Measurements from ENCODE around the gene PSD.

The PSD gene

DNA sequence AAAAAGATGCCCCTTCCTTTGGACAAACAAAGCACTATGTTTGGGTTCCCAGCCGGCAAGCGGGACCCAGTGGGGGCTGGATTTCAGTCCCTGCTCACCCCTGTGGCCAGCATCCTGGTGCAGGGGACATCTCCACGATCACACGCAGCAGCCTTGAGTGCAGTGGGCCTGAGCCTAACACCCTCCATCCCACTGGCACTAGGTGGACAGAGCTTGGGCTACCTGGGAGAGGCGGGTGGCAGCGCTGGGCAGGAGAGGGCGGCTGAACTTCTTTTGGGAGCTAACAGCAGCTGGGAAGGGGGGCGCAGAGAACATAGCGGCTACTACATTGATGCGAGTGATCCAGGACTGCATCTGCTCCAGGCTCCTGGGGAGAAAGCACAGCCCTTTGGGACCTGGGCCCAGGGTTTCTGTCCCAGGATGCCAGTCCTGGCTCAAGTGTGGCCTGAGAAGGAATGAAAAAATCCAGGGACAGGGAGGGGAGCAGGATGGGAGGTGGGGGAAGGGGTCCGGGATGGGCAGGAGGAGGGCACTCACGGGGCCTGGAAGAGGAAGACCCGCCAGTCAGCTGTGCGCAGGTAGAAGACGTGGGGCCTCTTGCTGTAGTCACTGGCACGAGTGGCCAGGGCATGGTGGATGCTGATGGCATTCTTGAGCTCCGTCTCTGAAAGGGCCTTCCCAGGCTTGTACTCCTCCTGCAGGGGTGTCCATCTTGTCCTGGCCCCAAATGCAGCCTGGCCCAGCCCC, 14.1 kb downstream of the PSD start:
- no peak for DNase-seq (ENCODE audit: low read depth in 2 of 2)

DNA sequence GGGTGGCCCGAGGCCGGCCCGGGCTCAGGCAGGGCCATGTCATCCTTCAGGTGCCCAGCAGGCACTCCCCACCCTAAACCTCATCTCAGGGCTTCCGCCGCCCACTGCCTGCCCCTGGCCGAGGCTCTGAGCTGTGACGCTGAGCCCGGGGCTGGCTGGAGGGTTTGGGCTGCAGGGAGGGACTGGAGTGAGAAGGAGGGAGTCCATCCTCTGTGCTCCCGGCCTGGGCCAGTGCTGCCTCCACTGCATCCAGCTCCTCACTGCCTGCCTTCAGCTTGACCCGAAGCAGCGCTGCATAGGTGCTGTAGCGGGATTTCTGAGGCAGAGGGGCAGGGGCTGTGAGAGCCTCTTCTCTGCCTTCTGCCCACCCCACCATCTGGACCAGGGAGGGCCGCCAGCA, 15.5 kb downstream of the PSD start:
- DNase-seq (ENCODE audit: low read depth in 2 of 2) = no peak

DNA sequence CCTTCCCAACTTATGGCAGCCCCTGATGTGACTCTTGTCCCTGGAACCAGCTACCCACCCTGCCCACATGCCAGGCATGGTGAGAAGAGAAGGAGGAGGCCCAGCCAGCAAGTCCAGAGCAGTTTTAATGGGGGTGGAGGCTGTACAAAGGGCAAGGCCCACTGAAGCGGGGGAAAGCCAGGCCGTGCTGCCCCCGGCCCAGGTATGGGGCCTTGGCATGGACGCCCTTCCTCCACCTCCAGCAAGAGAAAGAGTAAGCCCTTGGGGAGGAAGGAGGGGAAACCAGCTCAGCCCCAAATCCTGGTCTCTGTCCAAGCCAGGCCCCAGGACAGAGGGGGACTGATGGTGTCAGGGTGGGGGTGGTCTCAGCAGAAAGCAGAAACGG, 16.1 kb downstream of the PSD start:
- no peak for DNase-seq (ENCODE audit: low read depth in 2 of 2)

DNA sequence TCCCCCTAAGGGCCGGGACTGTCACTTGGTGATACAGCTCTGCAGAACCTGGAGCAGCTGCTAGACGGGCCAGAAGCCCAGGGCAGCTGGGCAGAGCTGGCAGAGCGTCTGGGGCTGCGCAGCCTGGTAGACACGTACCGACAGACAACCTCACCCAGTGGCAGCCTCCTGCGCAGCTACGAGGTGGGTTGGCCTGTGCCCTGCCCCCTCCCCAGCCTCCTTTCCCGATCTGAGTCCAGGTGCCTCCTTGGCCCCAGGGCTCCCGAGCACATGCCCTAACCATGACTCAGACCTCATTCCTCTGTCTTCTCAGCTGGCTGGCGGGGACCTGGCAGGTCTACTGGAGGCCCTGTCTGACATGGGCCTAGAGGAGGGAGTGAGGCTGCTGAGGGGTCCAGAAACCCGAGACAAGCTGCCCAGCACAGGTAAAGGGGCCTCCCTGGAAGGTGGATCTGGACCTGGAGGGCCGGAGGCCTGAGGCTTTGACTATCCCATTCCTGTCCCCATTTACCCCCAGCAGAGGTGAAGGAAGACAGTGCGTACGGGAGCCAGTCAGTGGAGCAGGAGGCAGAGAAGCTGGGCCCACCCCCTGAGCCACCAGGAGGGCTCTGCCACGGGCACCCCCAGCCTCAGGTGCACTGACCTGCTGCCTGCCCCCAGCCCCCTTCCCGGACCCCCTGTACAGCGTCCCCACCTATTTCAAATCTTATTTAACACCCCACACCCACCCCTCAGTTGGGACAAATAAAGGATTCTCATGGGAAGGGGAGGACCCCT, 16.7 kb downstream of the PSD start:
- no peak for DNase-seq (ENCODE audit: low read depth in 2 of 2)

DNA sequence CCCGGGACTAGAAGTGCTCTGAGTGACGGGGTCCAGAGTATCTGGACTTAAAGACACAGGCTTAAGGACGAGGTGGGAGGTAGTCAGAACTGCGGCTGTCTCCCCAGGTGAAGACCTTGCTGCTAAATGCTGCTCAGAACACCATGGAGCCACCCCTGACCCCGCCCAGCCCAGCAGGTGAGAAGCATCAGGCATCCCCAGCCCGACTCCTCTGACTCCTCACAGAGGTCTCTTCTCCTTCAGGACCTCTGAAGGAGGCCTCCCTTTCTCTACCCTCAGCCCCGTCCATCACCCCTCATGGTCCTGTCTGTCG, 17.3 kb downstream of the PSD start:
- no peak for DNase-seq (ENCODE audit: low read depth in 2 of 2)

DNA sequence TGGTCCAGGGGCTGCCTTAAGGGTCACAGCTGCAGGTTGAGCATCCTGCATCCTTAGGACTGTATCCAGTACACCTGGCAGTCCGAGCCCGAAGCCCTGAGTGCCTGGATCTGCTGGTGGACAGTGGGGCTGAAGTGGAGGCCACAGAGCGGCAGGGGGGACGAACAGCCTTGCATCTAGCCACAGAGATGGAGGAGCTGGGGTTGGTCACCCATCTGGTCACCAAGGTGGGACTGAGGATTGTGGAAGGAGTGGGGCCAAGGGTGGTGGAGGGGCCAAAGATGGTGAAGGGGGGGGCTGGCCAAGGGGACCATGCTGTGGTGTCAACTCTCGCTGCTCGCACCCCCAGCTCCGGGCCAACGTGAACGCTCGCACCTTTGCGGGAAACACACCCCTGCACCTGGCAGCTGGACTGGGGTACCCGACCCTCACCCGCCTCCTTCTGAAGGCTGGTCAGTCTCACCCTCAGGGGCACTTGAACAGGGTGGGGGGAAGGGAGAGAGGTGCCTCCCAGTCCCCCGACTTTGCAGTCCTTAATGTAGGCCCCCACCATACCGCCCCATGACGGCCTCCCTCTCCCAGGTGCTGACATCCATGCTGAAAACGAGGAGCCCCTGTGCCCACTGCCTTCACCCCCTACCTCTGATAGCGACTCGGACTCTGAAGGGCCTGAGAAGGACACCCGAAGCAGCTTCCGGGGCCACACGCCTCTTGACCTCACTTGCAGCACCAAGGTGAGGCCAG, 17.8 kb downstream of the PSD start:
- no peak for DNase-seq (ENCODE audit: low read depth in 2 of 2)

DNA sequence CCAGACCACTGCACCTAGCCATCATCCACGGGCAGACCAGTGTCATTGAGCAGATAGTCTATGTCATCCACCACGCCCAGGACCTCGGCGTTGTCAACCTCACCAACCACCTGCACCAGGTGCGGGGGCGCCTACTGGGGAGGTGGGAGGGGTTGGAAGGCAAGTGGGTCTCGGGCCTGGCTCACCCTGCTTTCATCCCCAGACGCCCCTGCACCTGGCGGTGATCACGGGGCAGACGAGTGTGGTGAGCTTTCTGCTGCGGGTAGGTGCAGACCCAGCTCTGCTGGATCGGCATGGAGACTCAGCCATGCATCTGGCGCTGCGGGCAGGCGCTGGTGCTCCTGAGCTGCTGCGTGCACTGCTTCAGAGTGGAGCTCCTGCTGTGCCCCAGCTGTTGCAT, 18.5 kb downstream of the PSD start:
- DNase-seq (ENCODE audit: low read depth in 2 of 2) = no peak

DNA sequence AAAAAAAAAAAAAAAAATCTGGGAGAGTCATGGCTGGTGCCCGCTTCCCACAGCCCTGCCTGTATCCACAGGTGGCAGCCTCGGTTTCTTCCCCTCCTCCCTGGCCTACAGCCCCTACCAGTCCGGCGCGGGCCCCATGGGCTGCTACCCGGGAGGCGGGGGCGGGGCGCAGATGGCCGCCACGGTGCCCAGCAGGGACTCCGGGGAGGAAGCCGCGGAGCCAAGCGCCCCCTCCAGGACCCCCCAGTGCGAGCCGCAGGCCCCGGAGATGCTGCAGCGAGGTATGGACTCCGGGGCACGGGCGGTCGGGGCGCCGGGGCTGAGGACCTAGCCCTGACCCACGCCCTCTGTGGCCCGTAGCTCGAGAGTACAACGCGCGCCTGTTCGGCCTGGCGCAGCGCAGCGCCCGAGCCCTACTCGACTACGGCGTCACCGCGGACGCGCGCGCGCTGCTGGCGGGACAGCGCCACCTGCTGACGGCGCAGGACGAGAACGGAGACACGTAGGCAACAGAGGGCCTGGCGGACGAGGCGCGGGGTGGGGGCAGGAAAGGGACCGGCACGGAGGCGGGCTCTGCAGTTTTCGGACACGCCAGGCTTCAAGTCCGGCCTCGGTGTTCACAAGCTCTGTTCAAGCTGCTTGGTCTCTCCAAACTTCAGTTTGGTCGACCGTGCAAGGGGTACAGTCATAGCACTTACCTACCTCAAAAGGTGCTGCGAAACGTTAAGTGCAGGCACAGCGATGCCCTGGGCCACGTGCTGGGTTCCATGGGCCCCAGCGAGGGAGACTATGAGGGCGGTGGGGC, 19.2 kb downstream of the PSD start:
- DNase-seq (ENCODE audit: low read depth in 2 of 2) = peak; percentile 66 to 80

DNA sequence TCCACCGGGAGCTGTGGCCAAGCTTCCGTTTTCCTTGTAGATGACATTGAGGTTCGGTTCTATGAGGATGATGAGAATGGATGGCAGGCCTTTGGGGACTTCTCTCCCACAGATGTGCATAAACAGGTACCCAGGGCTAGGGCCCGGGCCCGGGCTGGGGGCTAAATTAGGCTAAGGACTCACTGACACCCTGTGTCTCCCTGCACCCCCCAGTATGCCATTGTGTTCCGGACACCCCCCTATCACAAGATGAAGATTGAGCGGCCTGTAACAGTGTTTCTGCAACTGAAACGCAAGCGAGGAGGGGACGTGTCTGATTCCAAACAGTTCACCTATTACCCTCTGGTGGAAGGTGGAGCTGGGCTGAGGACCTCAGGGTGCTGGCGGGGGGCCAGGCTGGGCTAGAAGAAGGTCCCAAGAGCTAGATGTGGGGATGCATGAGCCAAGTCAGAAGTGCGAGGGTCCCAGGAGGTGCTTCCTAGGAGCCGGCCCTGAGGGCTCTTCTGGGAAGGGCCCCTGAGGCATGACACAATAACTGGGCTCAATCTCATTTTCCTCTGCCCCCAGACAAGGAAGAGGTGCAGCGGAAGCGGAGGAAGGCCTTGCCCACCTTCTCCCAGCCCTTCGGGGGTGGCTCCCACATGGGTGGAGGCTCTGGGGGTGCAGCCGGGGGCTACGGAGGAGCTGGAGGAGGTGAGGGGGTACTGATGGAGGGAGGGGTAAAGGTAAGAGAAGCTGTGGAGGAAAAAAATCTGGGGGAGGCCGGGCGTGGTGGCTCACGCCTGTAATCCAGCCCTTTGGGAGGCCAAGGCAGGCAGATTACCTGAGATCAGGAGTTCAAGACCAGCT, 20.2 kb downstream of the PSD start:
- no peak for DNase-seq (ENCODE audit: low read depth in 2 of 2)

DNA sequence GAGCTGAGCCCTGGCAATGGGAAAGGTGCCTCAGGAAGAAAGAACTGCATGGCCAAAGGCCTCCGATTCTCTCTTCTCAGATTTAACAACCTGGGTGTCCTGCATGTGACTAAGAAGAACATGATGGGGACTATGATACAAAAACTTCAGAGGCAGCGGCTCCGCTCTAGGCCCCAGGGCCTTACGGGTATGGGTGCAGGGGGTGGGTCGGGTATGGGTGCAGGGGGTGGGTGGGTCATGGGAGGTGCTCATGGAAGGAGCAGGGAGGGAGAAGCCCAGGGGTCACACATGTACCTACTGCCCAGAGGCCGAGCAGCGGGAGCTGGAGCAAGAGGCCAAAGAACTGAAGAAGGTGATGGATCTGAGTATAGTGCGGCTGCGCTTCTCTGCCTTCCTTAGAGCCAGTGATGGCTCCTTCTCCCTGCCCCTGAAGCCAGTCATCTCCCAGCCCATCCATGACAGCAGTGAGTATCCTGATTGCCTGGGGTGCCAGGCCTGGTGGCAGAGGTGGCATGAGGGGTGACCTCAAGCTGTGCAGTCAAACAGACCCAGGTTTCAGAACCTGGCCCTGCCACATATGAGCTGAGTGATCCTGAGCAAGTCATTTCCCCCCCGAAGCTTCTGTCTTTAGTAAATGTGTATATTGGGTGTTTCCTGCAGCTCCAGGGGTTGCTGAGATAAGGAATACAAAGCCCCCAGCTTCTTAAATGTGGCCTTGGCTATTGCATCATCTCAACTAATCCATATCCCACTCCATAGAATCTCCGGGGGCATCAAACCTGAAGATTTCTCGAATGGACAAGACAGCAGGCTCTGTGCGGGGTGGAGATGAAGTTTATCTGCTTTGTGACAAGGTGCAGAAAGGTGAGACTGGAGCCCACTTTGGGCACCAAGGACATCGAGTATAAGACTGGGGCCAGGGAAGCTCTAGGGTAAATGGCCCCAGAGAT, 21.1 kb downstream of the PSD start:
- no peak for DNase-seq (ENCODE audit: low read depth in 2 of 2)

DNA sequence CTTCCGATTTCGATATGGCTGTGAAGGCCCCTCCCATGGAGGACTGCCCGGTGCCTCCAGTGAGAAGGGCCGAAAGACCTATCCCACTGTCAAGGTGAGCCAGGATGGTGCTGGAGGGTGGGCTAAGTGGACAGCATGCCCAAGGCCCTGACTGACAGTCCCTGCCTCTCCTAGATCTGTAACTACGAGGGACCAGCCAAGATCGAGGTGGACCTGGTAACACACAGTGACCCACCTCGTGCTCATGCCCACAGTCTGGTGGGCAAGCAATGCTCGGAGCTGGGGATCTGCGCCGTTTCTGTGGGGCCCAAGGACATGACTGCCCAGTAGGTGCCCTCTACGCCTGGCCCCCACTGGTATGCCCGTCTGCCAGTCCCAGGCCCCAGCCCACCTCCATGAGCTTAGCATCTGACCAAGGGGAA, 21.8 kb downstream of the PSD start:
- no peak for DNase-seq (ENCODE audit: low read depth in 2 of 2)

DNA sequence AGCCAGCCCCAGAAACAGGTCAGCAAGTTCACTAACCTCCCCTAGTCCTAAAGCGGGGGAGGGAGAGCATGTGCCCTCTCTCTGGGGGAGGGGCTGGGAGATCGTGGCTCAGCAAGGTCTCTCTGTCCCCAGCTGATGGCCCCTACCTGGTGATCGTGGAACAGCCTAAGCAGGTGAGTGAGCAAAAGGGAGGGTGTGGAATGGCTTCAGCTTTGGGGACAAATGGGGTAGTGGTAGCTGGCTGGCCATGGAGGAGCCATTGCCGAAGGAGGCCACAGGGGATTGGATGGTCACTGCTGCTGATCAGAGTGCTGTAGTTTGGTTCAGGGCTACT, 22.3 kb downstream of the PSD start:
- DNase-seq (ENCODE audit: low read depth in 2 of 2) = no peak

DNA sequence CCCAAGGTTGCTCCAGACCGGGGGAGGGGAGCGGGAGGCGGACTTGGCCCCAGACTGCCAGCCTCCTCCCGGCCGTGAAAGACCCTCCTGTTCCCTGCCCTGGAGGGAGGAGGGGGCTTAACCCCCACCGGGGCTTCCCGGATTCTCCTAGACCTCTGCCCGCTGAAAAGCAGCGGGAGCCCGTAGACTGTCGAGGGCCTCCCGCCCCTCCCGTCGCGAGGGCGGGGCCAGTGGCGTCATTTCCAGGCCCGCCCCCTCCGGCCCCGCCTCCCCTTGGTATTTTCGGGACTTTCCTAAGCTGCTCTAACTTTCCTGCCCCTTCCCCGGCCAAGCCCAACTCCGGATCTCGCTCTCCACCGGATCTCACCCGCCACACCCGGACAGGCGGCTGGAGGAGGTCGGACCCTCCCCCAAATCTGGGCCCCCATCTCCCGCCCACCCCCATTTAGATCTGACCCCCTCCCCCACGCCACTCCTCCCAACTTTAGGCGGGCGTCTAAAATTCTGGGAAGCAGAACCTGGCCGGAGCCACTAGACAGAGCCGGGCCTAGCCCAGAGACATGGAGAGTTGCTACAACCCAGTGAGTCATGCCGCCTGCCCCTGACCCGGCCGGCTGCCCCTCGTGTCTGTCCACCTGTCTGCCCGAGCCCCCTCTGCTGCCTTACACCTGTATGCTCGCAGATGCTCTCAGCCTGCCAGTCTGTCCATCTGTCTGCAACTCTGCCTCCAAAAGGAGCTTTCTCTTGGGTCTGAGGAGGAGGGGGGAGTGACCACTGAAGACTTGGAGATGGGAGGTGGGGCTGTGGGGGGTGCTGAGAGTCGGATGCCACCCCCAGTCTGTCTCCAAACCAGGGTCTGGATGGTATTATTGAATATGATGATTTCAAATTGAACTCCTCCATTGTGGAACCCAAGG, 22.9 kb downstream of the PSD start, which contains the start of gene NFKB2:
TSS of gene NFKB2 (plus strand) at position 306 of the 917 bp plus-strand sequence. CDS start at position 561, 255 bp downstream.
- peak; percentile 80 to 86 for DNase-seq (ENCODE audit: low read depth in 2 of 2)

DNA sequence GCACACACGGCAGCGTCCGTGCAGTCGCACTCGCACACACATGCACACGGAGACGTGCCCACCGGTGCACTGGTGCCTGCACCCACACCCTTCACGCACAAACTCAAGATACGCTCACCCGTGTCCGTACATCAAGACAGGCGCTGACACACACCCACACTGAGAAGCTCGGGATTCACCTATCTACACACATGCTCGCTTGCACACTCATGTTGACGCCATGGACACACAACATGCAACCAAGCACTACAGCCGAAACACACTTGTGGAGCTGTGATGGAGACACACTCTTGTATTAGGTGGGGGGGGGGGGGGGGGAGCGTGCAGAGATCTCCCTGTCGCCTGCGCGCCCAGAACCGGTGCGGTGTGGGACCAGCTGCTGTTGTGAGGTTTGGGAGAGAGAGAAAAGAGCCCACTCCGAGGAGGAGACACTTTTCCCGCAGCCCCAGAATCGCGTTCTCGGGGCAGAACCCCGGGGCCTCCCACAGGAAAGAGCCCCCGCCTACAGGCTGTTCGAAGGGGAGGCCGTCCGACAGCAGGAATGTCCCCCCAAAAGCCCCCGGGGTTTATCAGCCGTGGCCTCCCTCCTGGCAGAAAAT, 23.7 kb downstream of the PSD start:
- peak in 1 of 2 donors; percentile 32 for DNase-seq (ENCODE audit: low read depth in 2 of 2)

DNA sequence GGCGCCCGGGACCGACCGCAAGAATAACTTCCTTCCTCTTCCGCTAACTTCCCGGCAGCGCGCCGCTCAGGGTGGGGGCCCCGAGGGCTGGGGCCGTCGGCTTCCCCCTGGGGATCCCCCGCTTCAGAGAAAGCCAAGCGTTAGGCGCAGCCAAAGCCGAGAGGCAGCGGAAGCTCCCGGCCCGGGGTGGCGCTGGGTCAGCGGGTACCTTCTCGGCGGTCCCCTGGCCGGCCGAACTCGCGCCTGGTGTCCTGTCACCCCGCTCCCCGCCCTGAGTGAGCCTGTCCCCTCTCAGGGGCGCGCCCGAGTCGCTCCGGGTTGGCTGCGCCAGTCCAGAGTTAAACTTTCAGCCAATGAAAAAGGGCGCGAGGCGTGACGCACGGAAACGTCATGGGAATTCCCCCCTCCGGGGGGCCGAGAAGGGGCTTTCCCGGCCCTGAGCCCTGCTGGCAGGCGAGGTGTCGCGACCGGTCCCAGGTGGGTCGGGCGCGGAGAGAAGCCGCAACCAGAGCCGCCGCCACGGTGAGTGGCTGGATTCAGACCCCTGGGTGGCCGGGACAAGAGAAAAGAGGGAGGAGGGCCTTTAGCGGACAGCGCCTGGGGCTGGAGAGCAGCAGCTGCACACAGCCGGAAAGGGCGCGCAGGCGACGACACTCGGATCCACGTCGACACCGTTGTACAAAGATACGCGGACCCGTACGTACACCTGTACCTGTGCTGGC, 24.3 kb downstream of the PSD start:
- peak; percentile 98 for DNase-seq (ENCODE audit: low read depth in 2 of 2)

DNA sequence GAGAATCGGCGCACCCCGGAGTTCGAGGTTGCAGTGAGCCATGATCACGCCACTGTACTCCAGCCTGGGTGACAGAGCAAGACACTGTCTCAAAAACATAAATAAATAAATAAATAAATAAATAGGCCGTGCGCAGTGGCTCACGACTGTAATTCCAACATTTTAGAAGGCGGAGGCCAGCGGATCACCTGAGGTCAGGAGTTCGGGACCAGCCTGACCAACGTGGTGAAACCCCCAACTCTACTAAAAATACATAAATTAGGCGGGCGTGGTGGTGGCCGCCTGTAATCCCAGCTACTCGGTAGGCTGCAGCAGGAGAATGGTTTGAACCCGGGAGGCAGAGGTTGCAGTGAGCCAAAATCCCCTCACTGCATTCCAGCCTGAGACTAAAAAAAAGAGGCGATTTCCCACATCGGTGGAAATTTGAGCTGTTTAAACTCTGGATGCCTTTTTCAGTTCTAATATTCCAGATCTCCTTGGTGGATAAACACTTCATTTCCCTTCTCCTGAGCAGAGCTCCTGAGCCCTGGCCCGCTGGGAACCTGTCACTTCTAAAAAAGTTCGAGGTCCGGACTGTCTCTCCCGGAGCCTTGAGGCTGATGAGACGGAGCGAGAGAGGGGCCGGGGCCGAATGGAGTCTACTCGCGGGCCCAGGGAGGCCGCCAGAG, 25.0 kb downstream of the PSD start:
- DNase-seq (ENCODE audit: low read depth in 2 of 2) = no peak

DNA sequence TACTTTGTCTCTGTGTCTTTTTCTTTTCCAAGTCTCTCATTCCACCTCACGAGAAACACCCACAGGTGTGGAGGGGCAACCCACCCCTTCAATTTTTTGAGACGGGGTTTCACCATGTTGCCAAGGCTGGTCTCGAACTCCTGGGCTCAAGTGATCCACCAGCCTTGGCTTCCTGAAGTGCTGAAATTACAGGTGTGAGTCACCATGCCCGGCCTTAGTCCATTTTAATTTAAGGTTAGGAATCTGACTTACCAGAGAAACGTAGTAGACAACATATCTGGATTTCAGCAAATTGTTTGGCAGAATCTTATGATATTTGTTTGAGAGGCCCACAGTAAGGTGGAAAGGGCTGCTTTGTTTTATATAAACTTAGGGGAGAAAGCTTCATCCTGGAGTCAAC, 26.3 kb downstream of the PSD start:
- DNase-seq (ENCODE audit: low read depth in 2 of 2) = no peak

All from stimulated activated CD8-positive, alpha-beta memory T cell treated with anti-CD3 and anti-CD28 coated beads, Interleukin-7, amount 100 ng/mL, for 4 hours (primary cell).